DOHH2 (cell line): ENCODE data around the gene SPATA21.

ENCODE experiments used
- H3F3A ChIP-seq: fragments of 200-600 bp; sonication (generic), shearing (Covaris generic); 2 replicates; pipeline ENCODE4 v1.6.0; 2016; ENCODE audit warnings: antibody characterized with exemption, mild to moderate bottlenecking; ENCODE audit not compliant: control insufficient read depth, insufficient read depth
- H3K27ac ChIP-seq: fragments of 200-600 bp; sonication (generic); 2 replicates; pipeline ENCODE4 v1.5.1; 2014; ENCODE audit warnings: low read depth, mild to moderate bottlenecking, low read length, moderate library complexity
- H3K27me3 ChIP-seq: fragments of 200-600 bp; sonication (generic); 2 replicates; pipeline ENCODE4 v1.6.1; 2014; ENCODE audit warnings: mild to moderate bottlenecking, low read length, mixed read lengths; ENCODE audit not compliant: control insufficient read depth
- H3K36me3 ChIP-seq: fragments of 200-600 bp; sonication (generic); 2 replicates; pipeline ENCODE4 v1.6.1; 2014; ENCODE audit warnings: mild to moderate bottlenecking, low read length, moderate library complexity, mixed read lengths; ENCODE audit not compliant: control insufficient read depth
- H3K4me1 ChIP-seq: fragments of 200-600 bp; sonication (generic); 2 replicates; pipeline ENCODE4 v1.6.1; 2014; ENCODE audit warnings: mild to moderate bottlenecking, low read length, mixed read lengths; ENCODE audit not compliant: control insufficient read depth
- H3K4me2 ChIP-seq: fragments of 200-600 bp; sonication (generic); 2 replicates; pipeline ENCODE4 v1.6.0; 2014; ENCODE audit warnings: mild to moderate bottlenecking, low read length, moderate library complexity
- H3K4me3 ChIP-seq: fragments of 200-600 bp; sonication (generic); 2 replicates; pipeline ENCODE4 v1.5.1; 2014; ENCODE audit warnings: mild to moderate bottlenecking, low read length, mixed read lengths
- H3K79me2 ChIP-seq: fragments of 200-600 bp; sonication (generic); 2 replicates; pipeline ENCODE4 v1.6.1; 2014; ENCODE audit warnings: mild to moderate bottlenecking, low read length, mixed read lengths; ENCODE audit not compliant: control insufficient read depth
- H3K9me2 ChIP-seq: fragments of 200-600 bp; sonication (generic); replicated peaks from 2 replicates; pipeline ENCODE4 v1.6.1; 2014; ENCODE audit warnings: mild to moderate bottlenecking, low read length, mixed read lengths; ENCODE audit not compliant: control insufficient read depth
- H3K9me3 ChIP-seq: fragments of 200-600 bp; sonication (generic); 2 replicates; pipeline ENCODE4 v1.6.1; 2014; ENCODE audit warnings: antibody characterized with exemption, low read length, mixed read lengths; ENCODE audit not compliant: control insufficient read depth, insufficient read depth
- H4K20me1 ChIP-seq: fragments of 200-600 bp; sonication (generic); 2 replicates; pipeline ENCODE4 v1.6.0; 2014; ENCODE audit warnings: low read depth, mild to moderate bottlenecking, antibody characterized with exemption, low read length, moderate library complexity; ENCODE audit not compliant: control insufficient read depth, insufficient read depth
- EZH2phosphoT487 ChIP-seq: fragments of 200-600 bp; sonication (generic); IDR thresholded peaks from 2 replicates; pipeline ENCODE4 v1.6.1; 2017; ENCODE audit warnings: borderline replicate concordance, mild to moderate bottlenecking, antibody characterized with exemption, low read length, moderate library complexity, mixed read lengths
- TF ChIP-seq, protein P1 (sequence below): fragments of 200-600 bp; sonication (generic); IDR thresholded peaks from one replicate; pipeline ENCODE4 v1.5.1; 2014; ENCODE audit warnings: antibody characterized with exemption, mild to moderate bottlenecking, low read depth, low read length; ENCODE audit not compliant: poor library complexity, severe bottlenecking

Gene SPATA21

DNA sequence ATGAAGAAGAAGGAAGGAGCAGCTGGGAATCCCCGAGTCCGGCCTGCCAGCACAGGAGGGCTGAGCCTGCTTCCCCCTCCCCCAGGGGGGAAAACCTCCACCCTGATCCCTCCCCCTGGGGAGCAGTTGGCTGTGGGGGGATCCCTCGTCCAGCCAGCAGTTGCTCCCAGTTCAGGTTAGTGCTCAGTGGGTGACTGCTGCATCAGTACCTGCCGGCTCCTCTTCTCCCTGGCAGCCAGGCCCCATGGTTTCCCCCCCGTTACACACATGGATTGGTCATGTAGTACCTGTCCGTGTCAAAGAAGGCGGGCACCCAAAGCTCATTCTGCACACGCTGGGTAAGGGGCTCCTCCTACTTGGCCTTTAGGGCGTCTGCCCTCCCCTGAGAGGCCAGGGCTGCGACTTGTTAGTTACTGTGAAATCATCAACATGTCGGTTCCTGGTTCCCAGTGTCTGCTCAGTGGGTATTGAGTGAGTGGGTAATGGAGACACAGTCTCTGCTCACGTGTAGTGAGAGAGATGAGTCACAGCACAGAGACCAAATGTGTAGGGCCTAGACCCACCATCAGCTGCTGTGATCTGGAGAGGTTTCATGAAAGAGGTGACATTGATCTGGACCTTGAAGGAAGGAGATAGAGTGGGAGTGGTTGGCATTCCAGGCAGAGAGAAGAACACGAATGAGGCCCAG is 14.8 kb upstream of the SPATA21 start:
- no peaks in the 10 kb centered on the region for H3K9me3 ChIP-seq
- H3K79me2 ChIP-seq, result peaks cover 31% of the 10 kb centered on the region
- H3F3A ChIP-seq, result peaks cover 11% of the 10 kb centered on the region; the same call in 1 of the 2 replicates
- peaks cover 93% of the 10 kb centered on the region for H3K36me3 ChIP-seq
- no peaks in the 10 kb centered on the region for H4K20me1 ChIP-seq
- H3K4me2 ChIP-seq, result peak overlapping the region; percentile 66
- peak overlapping the region; percentile 58 for H3K4me3 ChIP-seq
- no peaks in the 10 kb centered on the region for H3K27me3 ChIP-seq
- H3K27ac ChIP-seq, result peak overlapping the region; percentile 53
- no peak for TF ChIP-seq EZH2phosphoT487
- H3K4me1 ChIP-seq, result peaks cover 37% of the 10 kb centered on the region
- no peaks in the 10 kb centered on the region for H3K9me2 ChIP-seq

DNA sequence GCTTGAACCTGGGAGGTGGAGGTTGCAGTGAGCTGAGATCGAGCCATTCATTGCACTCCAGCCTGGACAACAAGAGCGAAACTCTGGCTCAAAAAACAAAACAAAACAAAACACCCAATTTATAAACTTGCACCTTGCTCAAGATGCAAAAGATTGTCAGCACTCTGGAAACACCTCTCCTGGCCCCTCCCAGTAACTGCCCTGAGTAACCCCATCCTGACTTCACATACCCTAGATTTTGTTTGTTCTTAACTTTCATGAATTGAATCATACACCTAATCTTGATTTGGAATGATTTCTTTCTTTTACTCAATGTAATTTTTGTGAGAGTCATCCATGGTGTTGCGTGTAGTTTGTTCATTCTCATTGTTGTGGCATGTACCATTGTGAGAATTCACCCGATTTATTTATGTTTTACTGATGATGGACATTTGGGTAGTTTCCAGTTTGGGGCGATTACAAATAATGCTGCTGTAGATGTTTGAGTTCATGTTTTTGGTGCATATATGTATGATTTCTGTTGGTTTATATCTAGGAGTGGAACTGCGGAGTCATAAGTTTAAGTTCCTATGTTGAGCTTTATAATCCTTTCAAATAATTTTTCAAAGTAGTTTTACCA is 13.7 kb upstream of the SPATA21 start:
- TF ChIP-seq, protein P1, sequence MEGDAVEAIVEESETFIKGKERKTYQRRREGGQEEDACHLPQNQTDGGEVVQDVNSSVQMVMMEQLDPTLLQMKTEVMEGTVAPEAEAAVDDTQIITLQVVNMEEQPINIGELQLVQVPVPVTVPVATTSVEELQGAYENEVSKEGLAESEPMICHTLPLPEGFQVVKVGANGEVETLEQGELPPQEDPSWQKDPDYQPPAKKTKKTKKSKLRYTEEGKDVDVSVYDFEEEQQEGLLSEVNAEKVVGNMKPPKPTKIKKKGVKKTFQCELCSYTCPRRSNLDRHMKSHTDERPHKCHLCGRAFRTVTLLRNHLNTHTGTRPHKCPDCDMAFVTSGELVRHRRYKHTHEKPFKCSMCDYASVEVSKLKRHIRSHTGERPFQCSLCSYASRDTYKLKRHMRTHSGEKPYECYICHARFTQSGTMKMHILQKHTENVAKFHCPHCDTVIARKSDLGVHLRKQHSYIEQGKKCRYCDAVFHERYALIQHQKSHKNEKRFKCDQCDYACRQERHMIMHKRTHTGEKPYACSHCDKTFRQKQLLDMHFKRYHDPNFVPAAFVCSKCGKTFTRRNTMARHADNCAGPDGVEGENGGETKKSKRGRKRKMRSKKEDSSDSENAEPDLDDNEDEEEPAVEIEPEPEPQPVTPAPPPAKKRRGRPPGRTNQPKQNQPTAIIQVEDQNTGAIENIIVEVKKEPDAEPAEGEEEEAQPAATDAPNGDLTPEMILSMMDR, result no peak
- TF ChIP-seq EZH2phosphoT487, result no peak
- no peaks in the 10 kb centered on the region for H3K9me2 ChIP-seq
- H3K9me3 ChIP-seq, result no peaks in the 10 kb centered on the region
- H3K79me2 ChIP-seq, result peaks cover 31% of the 10 kb centered on the region
- peaks cover 11% of the 10 kb centered on the region; the same call in 1 of the 2 replicates for H3F3A ChIP-seq
- peak overlapping the region; percentile 53 for H3K27ac ChIP-seq
- no peaks in the 10 kb centered on the region for H3K27me3 ChIP-seq
- H3K4me2 ChIP-seq, result peak overlapping the region; percentile 66
- H3K36me3 ChIP-seq, result peaks cover 90% of the 10 kb centered on the region
- peaks cover 37% of the 10 kb centered on the region for H3K4me1 ChIP-seq
- H4K20me1 ChIP-seq, result no peaks in the 10 kb centered on the region
- peak overlapping the region; percentile 58 for H3K4me3 ChIP-seq

DNA sequence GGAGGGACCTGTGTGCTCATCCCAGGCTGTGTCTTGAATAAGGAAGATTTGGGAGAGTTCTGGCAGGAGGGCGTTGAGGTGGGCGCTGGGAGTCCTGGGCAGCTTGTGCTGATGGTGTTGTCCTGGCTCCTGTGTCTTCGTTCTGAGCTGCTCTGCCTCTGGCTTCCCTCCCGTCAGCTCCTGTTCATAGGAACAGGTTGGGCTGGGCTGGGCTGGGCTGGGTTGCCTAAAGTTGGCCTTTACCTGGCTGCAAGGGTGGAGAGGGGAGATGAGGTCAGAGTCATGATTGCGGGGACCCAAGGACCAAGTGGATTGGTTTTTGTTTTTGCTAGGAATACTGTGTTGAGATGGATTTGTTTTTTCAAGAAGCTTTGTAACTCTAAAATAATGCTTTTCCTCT is 12.4 kb upstream of the SPATA21 start:
- Histone ChIP-seq H3K4me2 (peak overlapping the region; percentile 66), H3K9me2 (no peaks in the 10 kb centered on the region), H3F3A (peaks cover 11% of the 10 kb centered on the region; the same call in 1 of the 2 replicates), H4K20me1 (no peaks in the 10 kb centered on the region), H3K9me3 (no peaks in the 10 kb centered on the region), H3K27ac (peak overlapping the region; percentile 53), H3K4me1 (peaks cover 37% of the 10 kb centered on the region), H3K4me3 (peak overlapping the region; percentile 58; the same call in 1 of the 2 replicates), H3K79me2 (peaks cover 36% of the 10 kb centered on the region), H3K36me3 (peaks cover 87% of the 10 kb centered on the region), H3K27me3 (no peaks in the 10 kb centered on the region)
- TF ChIP-seq EZH2phosphoT487, result no peak
- TF ChIP-seq, protein P1, result no peak

DNA sequence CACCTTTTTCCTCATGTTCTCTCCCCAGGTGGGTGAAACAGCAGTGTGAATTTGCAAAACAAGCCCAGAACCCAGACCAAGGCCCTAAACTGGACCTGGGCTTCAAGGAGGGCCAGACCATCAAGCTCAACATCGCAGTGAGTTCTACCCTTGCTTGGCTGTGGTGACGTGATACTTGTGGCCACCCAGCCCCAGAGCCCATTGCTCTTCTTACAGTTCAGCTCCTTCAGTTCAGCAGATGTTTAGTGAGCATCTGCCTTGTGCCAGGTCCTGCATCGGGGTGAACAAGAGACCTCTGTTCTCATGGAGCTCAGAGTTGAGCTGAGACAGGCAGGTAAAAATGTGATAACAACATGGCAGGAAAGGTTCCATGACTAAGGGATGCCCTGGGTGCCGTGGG is 11.8 kb upstream of the SPATA21 start:
- H3K79me2 ChIP-seq, result peaks cover 41% of the 10 kb centered on the region
- H3K9me3 ChIP-seq, result no peaks in the 10 kb centered on the region
- peak overlapping the region; percentile 66; the same call in 1 of the 2 replicates for H3K4me2 ChIP-seq
- peak overlapping the region; percentile 53; the same call in 1 of the 2 replicates for H3K27ac ChIP-seq
- peaks cover 41% of the 10 kb centered on the region for H3K4me1 ChIP-seq
- no peaks in the 10 kb centered on the region for H4K20me1 ChIP-seq
- H3K36me3 ChIP-seq, result peaks cover 90% of the 10 kb centered on the region
- H3K27me3 ChIP-seq, result no peaks in the 10 kb centered on the region
- no peaks in the 10 kb centered on the region for H3K9me2 ChIP-seq
- no peak overlapping the region for H3K4me3 ChIP-seq
- TF ChIP-seq, protein P1, result no peak
- no peak for TF ChIP-seq EZH2phosphoT487
- peaks cover 11% of the 10 kb centered on the region; the same call in 1 of the 2 replicates for H3F3A ChIP-seq
